SK-N-SH treated with all-trans-retinoic acid at 6 μM for 48 hours (cell line): Measurements from ENCODE around the gene SC5D.

Experiments used
- ARNTL ChIP-seq: fragments of 450-650 bp; formaldehyde crosslinking; IDR thresholded peaks from 2 replicates; pipeline ENCODE4 v1.5.0; 2020; ENCODE audit warnings: low read depth, mild to moderate bottlenecking, moderate library complexity, borderline replicate concordance
- CREB5 ChIP-seq: fragments of 250-450 bp; sonication (Bioruptor Pico); IDR thresholded peaks from 2 replicates; pipeline ENCODE4 v1.5.1; 2020; ENCODE audit warnings: low read depth, mild to moderate bottlenecking, moderate library complexity
- CSRNP3 ChIP-seq: fragments of 250-450 bp; sonication (Bioruptor Pico); IDR thresholded peaks from 2 replicates; pipeline ENCODE4 v1.5.1; 2021; ENCODE audit warnings: mild to moderate bottlenecking, moderate library complexity
- ISL1 ChIP-seq: fragments of 250-450 bp; sonication (Bioruptor Pico); IDR thresholded peaks from 2 replicates; pipeline ENCODE4 v2.1.2; 2022; ENCODE audit warnings: mild to moderate bottlenecking, moderate library complexity
- PATZ1 ChIP-seq: fragments of 250-450 bp; sonication (Bioruptor Pico); IDR thresholded peaks from 2 replicates; pipeline ENCODE4 v1.8.0; 2020; ENCODE audit warnings: mild to moderate bottlenecking, moderate library complexity, borderline replicate concordance
- RARB ChIP-seq: fragments of 250-450 bp; sonication (Bioruptor Pico); IDR thresholded peaks from 2 replicates; pipeline ENCODE4 v1.8.0; 2021; ENCODE audit warnings: mild to moderate bottlenecking, moderate library complexity
- SNAI2 ChIP-seq: fragments of 250-450 bp; sonication (Bioruptor Pico); IDR thresholded peaks from 2 replicates; pipeline ENCODE4 v1.5.0; 2020; ENCODE audit warnings: mild to moderate bottlenecking, moderate library complexity
- TCF4 ChIP-seq: fragments of 250-450 bp; sonication (Bioruptor Pico); IDR thresholded peaks from 2 replicates; pipeline ENCODE4 v1.8.0; 2021; ENCODE audit warnings: mild to moderate bottlenecking, moderate library complexity, borderline replicate concordance
- ZFP3 ChIP-seq: fragments of 250-450 bp; sonication (Bioruptor Pico); IDR thresholded peaks from 2 replicates; pipeline ENCODE4 v1.5.0; 2020; ENCODE audit warnings: mild to moderate bottlenecking, moderate library complexity
- ZFP30 ChIP-seq: fragments of 450-650 bp; formaldehyde crosslinking; IDR thresholded peaks from 2 replicates; pipeline ENCODE4 v1.5.0; 2022; ENCODE audit warnings: mild to moderate bottlenecking, moderate library complexity

- TF ChIP-seq RARB (no peak), CREB5 (no peak), ZFP30 (CRISPR knock-in tag) (no peak), SNAI2 (CRISPR knock-in tag) (no peak), ISL1 (CRISPR knock-in tag) (no peak), TCF4 (CRISPR knock-in tag) (no peak), PATZ1 (CRISPR knock-in tag) (no peak), ZFP3 (no peak), ARNTL (CRISPR knock-in tag) (no peak), CSRNP3 (CRISPR knock-in tag) (no peak)
Observed at GRCh38 chr11:121274332-121274991, 18.1 kb upstream of the SC5D start.
